ENCODE data around the gene ARHGEF40. TPM values are rescaled to one million over a fixed set of nuclear protein-coding genes. Genes with fewer than 3 reads are reported as not detected.

The ARHGEF40 gene
- polyA plus RNA-seq, 1 experiment: 40.7 TPM

DNA sequence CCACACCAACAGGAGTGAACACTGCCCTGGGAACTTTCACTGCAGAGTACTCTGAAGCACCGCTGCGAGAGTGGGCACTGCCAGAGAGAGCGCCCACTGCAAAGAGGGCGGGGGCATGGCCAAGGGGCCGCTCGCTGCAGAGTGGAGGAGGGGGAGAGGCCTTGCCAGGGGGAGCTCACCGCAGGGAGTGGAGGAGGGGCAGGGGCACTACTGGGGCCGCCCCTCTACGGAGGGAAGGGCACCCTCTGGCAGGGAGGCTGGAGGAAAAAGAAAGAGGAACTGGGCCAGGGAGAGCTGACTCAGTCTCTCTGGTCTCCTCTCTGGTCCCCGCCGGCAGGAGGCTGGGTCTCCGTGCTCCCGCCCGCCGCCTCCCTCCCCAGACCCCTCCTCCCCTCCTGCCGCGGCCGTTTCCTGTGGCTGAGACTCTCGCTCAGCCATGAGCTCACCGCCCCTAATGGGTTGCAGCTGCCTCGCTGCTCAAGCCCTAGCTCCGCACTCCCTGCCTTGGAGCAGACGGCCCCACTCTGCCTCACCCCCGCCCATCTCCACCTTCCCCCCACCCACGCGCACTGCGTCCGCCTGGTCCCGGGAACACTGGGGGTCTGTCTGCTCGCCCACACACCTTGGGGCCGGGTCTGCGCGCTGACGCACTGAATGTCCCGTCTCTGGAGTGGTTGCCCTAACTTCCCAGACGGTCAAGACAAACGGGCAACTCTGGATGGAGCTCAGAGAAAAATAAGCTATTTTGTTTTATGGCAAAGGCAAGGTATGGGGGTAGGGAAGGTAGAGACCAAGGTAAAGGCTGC is 1.3 kb downstream of the ARHGEF40 start:
- Histone ChIP-seq H3K9me3 (ENCODE audit: control insufficient read depth, insufficient read depth, low read length) (no peaks in the 10 kb centered on the region; the same call in 1 of the 2 replicates), H3K4me3 (ENCODE audit: low read depth, low read length) (peak overlapping the region; percentile 82), H3K27ac (ENCODE audit: low read depth, low read length) (peak overlapping the region; percentile 95), H3K27me3 (ENCODE audit: control insufficient read depth, insufficient read depth, low read length) (no peaks in the 10 kb centered on the region)
- ChIA-PET POLR2A (interaction anchor here (0.6 to 3.0 kb wide), 18 partner anchors 8 to 610 kb away, joined by 3 to 40 read pairs (median 4); partner anchors contain the start of genes RNASE4 and SUPT16H), CTCF (interaction anchor here (0.6 to 9.0 kb wide), 18 partner anchors 8 to 749 kb away, joined by 3 to 128 read pairs (median 6); no protein-coding TSS in a partner anchor)
- TF ChIP-seq, protein P1, sequence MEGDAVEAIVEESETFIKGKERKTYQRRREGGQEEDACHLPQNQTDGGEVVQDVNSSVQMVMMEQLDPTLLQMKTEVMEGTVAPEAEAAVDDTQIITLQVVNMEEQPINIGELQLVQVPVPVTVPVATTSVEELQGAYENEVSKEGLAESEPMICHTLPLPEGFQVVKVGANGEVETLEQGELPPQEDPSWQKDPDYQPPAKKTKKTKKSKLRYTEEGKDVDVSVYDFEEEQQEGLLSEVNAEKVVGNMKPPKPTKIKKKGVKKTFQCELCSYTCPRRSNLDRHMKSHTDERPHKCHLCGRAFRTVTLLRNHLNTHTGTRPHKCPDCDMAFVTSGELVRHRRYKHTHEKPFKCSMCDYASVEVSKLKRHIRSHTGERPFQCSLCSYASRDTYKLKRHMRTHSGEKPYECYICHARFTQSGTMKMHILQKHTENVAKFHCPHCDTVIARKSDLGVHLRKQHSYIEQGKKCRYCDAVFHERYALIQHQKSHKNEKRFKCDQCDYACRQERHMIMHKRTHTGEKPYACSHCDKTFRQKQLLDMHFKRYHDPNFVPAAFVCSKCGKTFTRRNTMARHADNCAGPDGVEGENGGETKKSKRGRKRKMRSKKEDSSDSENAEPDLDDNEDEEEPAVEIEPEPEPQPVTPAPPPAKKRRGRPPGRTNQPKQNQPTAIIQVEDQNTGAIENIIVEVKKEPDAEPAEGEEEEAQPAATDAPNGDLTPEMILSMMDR (IDR thresholded peaks at IDR 0.05; ENCODE audit: low read depth, low read length): no peak
- DNase-seq (ENCODE audit: low read depth, low spot score): peak; percentile 88

DNA sequence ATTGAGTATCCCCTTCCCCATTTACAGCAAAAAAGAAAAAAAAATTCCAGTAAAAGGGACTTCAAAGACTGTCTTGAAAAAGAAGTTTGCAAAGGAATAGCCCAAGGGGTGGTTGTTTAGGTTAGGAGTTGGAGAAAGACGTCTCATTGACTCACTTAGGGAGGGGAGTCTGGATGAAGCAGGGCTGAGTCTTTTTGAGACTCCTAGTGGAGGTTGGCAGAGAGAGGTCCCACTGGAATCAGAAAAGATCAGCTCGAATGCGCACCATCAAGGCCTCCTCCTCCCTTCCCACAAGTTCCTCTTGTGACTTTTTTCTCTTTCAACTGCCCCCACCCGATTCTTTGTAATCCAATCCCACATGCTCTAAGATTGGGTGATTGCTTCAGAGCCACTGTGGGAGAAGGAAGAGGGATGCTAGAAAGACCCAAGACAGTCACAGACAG is 1.9 kb downstream of the ARHGEF40 start:
- Histone ChIP-seq H3K4me3 (ENCODE audit: low read depth, low read length) (peak overlapping the region; percentile 82), H3K27me3 (ENCODE audit: control insufficient read depth, insufficient read depth, low read length) (no peaks in the 10 kb centered on the region), H3K27ac (ENCODE audit: low read depth, low read length) (peak overlapping the region; percentile 95), H3K9me3 (ENCODE audit: control insufficient read depth, insufficient read depth, low read length) (no peaks in the 10 kb centered on the region; the same call in 1 of the 2 replicates)
- DNase-seq (ENCODE audit: low read depth, low spot score): peak; percentile 44
- TF ChIP-seq, protein P1 (IDR thresholded peaks at IDR 0.05; ENCODE audit: low read depth, low read length): peak; percentile 35
- ChIA-PET CTCF (interaction anchor here (0.6 to 9.0 kb wide), 15 partner anchors 8 to 749 kb away, joined by 3 to 128 read pairs (median 9); no protein-coding TSS in a partner anchor), POLR2A (interaction anchor here (0.7 to 3.0 kb wide), 11 partner anchors 9 to 388 kb away, joined by 3 to 40 read pairs (median 8); partner anchors contain the start of genes RNASE4 and SUPT16H)

DNA sequence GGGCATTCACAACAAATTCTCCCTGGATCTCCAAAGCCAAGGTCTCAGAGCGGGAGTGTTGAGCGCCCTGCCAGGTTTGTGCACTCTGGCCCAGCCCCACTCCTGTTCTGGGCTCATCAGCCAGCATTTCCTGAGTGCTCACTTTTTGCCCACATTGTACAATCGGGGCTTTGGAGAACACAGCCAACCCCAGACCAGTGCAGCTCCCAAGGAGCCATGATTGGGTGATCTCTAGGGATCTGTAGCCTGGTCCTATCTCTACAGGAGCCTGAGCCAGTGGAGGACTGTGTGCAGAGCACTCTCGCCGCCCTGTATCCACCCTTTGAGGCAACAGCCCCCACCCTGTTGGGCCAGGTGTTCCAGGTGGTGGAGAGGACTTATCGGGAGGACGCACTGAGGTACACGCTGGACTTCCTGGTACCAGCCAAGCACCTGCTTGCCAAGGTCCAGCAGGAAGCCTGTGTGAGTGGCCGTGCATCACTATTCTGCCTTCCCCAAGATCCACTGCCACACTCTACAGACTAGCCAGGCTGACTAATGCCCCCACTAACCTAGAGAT is 2.8 kb downstream of the ARHGEF40 start:
- Histone ChIP-seq H3K27me3 (ENCODE audit: control insufficient read depth, insufficient read depth, low read length) (no peaks in the 10 kb centered on the region), H3K4me3 (ENCODE audit: low read depth, low read length) (no peak overlapping the region), H3K27ac (ENCODE audit: low read depth, low read length) (peak overlapping the region; percentile 95), H3K9me3 (ENCODE audit: control insufficient read depth, insufficient read depth, low read length) (no peaks in the 10 kb centered on the region; the same call in 1 of the 2 replicates)
- CTCF ChIA-PET: interaction anchor here (1.3 to 9.0 kb wide), 6 partner anchors 9 to 102 kb away, joined by 3 to 128 read pairs (median 52); no protein-coding TSS in a partner anchor
- POLR2A ChIA-PET: interaction anchor here (1.1 to 3.0 kb wide), 3 partner anchors 8 to 31 kb away, joined by 3 to 24 read pairs (median 8); no protein-coding TSS in a partner anchor
- DNase-seq (ENCODE audit: low read depth, low spot score): no peak
- TF ChIP-seq, protein P1 (IDR thresholded peaks at IDR 0.05; ENCODE audit: low read depth, low read length): no peak

DNA sequence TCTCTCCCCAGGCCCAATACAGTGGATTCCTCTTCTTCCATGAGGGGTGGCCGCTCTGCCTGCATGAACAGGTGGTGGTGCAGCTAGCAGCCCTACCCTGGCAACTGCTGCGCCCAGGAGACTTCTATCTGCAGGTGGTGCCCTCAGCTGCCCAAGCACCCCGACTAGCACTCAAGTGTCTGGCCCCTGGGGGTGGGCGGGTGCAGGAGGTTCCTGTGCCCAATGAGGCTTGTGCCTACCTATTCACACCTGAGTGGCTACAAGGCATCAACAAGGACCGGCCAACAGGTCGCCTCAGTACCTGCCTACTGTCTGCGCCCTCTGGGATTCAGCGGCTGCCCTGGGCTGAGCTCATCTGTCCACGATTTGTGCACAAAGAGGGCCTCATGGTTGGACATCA is 3.8 kb downstream of the ARHGEF40 start:
- POLR2A ChIA-PET: no interaction called here

More for the DNA sequence above, 3.8 kb downstream of the ARHGEF40 start:
- no peak overlapping the region for H3K4me3 ChIP-seq (ENCODE audit: low read depth, low read length)
- TF ChIP-seq, protein P1 (IDR thresholded peaks at IDR 0.05; ENCODE audit: low read depth, low read length): no peak
- H3K27ac ChIP-seq (ENCODE audit: low read depth, low read length): no peak overlapping the region
- no peak for DNase-seq (ENCODE audit: low read depth, low spot score)
- CTCF ChIA-PET: interaction anchor here (0.8 to 9.0 kb wide), 5 partner anchors 20 to 103 kb away, joined by 3 to 128 read pairs (median 76); no protein-coding TSS in a partner anchor
- H3K9me3 ChIP-seq (ENCODE audit: control insufficient read depth, insufficient read depth, low read length): no peaks in the 10 kb centered on the region; the same call in 1 of the 2 replicates
- H3K27me3 ChIP-seq (ENCODE audit: control insufficient read depth, insufficient read depth, low read length): no peaks in the 10 kb centered on the region

Measured in AG04450 (cell line).